ENCODE measurements around the gene SLC30A5. TPM values are rescaled to one million over a fixed set of nuclear protein-coding genes. Genes with fewer than 3 reads are reported as not detected.

Gene SLC30A5
- total RNA-seq, 3 donors from 2014 or later: 42.9 to 63.2 (median 52.4) TPM

- no peaks in the 10 kb centered on the region for H3K27me3 ChIP-seq
- intact Hi-C loops (cut with DNase I; ENCODE audit: low total_unique reads): no loop called here
- H3K9me3 ChIP-seq: no peaks in the 10 kb centered on the region
- no peak overlapping the region for H3K27ac ChIP-seq
- DNase-seq (ENCODE audit: low spot score in 2 of 2): no peak
- H3K4me3 ChIP-seq: no peak overlapping the region
- H3K36me3 ChIP-seq: no peaks in the 10 kb centered on the region
- H3K4me1 ChIP-seq: no peaks in the 10 kb centered on the region
- no peak for TF ChIP-seq POLR2A (IDR thresholded peaks at IDR 0.05)
- TF ChIP-seq CTCF (IDR thresholded peaks at IDR 0.05): no peak
- TF ChIP-seq POLR2AphosphoS5 (IDR thresholded peaks at IDR 0.05): no peak
These were observed 14.8 kb upstream of the SLC30A5 start for GRCh38 chr5:69078921-69079540.

- Histone ChIP-seq H3K4me3 (no peak overlapping the region), H3K27ac (no peak overlapping the region), H3K27me3 (no peaks in the 10 kb centered on the region), H3K4me1 (no peaks in the 10 kb centered on the region), H3K36me3 (no peaks in the 10 kb centered on the region), H3K9me3 (no peaks in the 10 kb centered on the region)
- intact Hi-C loops (cut with DNase I; ENCODE audit: low total_unique reads): no loop called here
- TF ChIP-seq CTCF (IDR thresholded peaks at IDR 0.05) (no peak), POLR2AphosphoS5 (IDR thresholded peaks at IDR 0.05) (no peak), POLR2A (IDR thresholded peaks at IDR 0.05) (no peak)
- no peak for DNase-seq (ENCODE audit: low spot score in 2 of 2)
These were observed 14.3 kb upstream of the SLC30A5 start for GRCh38 chr5:69079556-69079955.

- TF ChIP-seq POLR2AphosphoS5 (IDR thresholded peaks at IDR 0.05) (no peak), CTCF (IDR thresholded peaks at IDR 0.05) (no peak), POLR2A (IDR thresholded peaks at IDR 0.05) (no peak)
- Histone ChIP-seq H3K27me3 (no peaks in the 10 kb centered on the region), H3K36me3 (no peaks in the 10 kb centered on the region), H3K4me1 (no peaks in the 10 kb centered on the region), H3K4me3 (no peak overlapping the region), H3K27ac (no peak overlapping the region), H3K9me3 (no peaks in the 10 kb centered on the region)
- DNase-seq (ENCODE audit: low spot score in 2 of 2): no peak
- intact Hi-C loops (cut with DNase I; ENCODE audit: low total_unique reads): no loop called here
These were observed 10.4 kb upstream of the SLC30A5 start for GRCh38 chr5:69083412-69083811.

GRCh38 chr5:69084195-69084594 lies 9.6 kb upstream of the SLC30A5 start:
- no peak overlapping the region for H3K27ac ChIP-seq
- no peaks in the 10 kb centered on the region for H3K9me3 ChIP-seq
- no peak overlapping the region for H3K4me3 ChIP-seq
- TF ChIP-seq POLR2A (IDR thresholded peaks at IDR 0.05): no peak
- TF ChIP-seq CTCF (IDR thresholded peaks at IDR 0.05): no peak
- no peak for TF ChIP-seq POLR2AphosphoS5 (IDR thresholded peaks at IDR 0.05)
- H3K4me1 ChIP-seq: no peaks in the 10 kb centered on the region
- H3K36me3 ChIP-seq: no peaks in the 10 kb centered on the region
- H3K27me3 ChIP-seq: no peaks in the 10 kb centered on the region
- no peak for DNase-seq (ENCODE audit: low spot score in 2 of 2)
- intact Hi-C loops (cut with DNase I; ENCODE audit: low total_unique reads): no loop called here

GRCh38 chr5:69084903-69085302 lies 8.9 kb upstream of the SLC30A5 start:
- TF ChIP-seq POLR2A (IDR thresholded peaks at IDR 0.05) (no peak), CTCF (IDR thresholded peaks at IDR 0.05) (no peak), POLR2AphosphoS5 (IDR thresholded peaks at IDR 0.05) (no peak)
- H3K9me3 ChIP-seq: no peaks in the 10 kb centered on the region
- H3K4me1 ChIP-seq: no peaks in the 10 kb centered on the region
- H3K36me3 ChIP-seq: no peaks in the 10 kb centered on the region
- DNase-seq (ENCODE audit: low spot score in 2 of 2): no peak
- H3K27ac ChIP-seq: no peak overlapping the region
- no peak overlapping the region for H3K4me3 ChIP-seq
- no peaks in the 10 kb centered on the region for H3K27me3 ChIP-seq
- intact Hi-C loops (cut with DNase I; ENCODE audit: low total_unique reads): no loop called here
